Prostate gland (tissue), 2 donors: Measurements from ENCODE around the gene LSM3.

Experiments
- POLR2A ChIP-seq: fragments of 450-650 bp; IDR thresholded peaks from one replicate; pipeline ENCODE4 v1.6.1; 2016; ENCODE audit warnings: antibody characterized with exemption, mild to moderate bottlenecking
- POLR2AphosphoS5 ChIP-seq: sonication (generic); formaldehyde crosslinking; IDR thresholded peaks from one replicate; pipeline ENCODE4 v1.6.1; 2017; ENCODE audit warnings: antibody characterized with exemption
- TF ChIP-seq, protein P1 (sequence below), 4 experiments: fragments of 200-600 bp in 2 of 4; fragments of 450-650 bp in 2 of 4; sonication (generic) in 2 of 4; IDR thresholded peaks; 1 replicate in 3 of 4; 2 replicates in 1 of 4; pipeline ENCODE4 v1.5.1; 2016 to 2019; ENCODE audit warnings: antibody characterized with exemption in 4 of 4, mild to moderate bottlenecking in 2 of 4, moderate library complexity in 2 of 4

- no peak for TF ChIP-seq POLR2A
- TF ChIP-seq, protein P1, sequence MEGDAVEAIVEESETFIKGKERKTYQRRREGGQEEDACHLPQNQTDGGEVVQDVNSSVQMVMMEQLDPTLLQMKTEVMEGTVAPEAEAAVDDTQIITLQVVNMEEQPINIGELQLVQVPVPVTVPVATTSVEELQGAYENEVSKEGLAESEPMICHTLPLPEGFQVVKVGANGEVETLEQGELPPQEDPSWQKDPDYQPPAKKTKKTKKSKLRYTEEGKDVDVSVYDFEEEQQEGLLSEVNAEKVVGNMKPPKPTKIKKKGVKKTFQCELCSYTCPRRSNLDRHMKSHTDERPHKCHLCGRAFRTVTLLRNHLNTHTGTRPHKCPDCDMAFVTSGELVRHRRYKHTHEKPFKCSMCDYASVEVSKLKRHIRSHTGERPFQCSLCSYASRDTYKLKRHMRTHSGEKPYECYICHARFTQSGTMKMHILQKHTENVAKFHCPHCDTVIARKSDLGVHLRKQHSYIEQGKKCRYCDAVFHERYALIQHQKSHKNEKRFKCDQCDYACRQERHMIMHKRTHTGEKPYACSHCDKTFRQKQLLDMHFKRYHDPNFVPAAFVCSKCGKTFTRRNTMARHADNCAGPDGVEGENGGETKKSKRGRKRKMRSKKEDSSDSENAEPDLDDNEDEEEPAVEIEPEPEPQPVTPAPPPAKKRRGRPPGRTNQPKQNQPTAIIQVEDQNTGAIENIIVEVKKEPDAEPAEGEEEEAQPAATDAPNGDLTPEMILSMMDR (IDR thresholded peaks at IDR 0.05), result no peak
- TF ChIP-seq POLR2AphosphoS5, result no peak
These were observed 26.2 kb upstream of the LSM3 start for GRCh38 chr3:14152233-14152962.
